HEK293T (cell line): ENCODE measurements around the gene GJC1.

Source experiments
- ELF4 ChIP-seq: fragments of 450-650 bp; IDR thresholded peaks from 2 replicates; pipeline ENCODE4 v1.6.1; 2017; ENCODE audit warnings: antibody characterized with exemption
- FOXA1 ChIP-seq: fragments of 450-650 bp; IDR thresholded peaks from 2 replicates; pipeline ENCODE4 v1.6.1; 2016; ENCODE audit warnings: mild to moderate bottlenecking
- FOXM1 ChIP-seq: fragments of 450-650 bp; IDR thresholded peaks from 2 replicates; pipeline ENCODE4 v1.6.1; 2017; ENCODE audit warnings: mild to moderate bottlenecking, borderline replicate concordance
- HDGF ChIP-seq: fragments of 450-650 bp; IDR thresholded peaks from 2 replicates; pipeline ENCODE4 v1.6.1; 2017; ENCODE audit warnings: antibody characterized with exemption, borderline replicate concordance
- L3MBTL2 ChIP-seq: fragments of 450-650 bp; conservative IDR thresholded peaks from 2 replicates; pipeline ENCODE4 v1.6.1; 2016; ENCODE audit warnings: mild to moderate bottlenecking
- SP1 ChIP-seq: fragments of 450-650 bp; IDR thresholded peaks from 2 replicates; pipeline ENCODE4 v1.6.1; 2017
- SUZ12 ChIP-seq: fragments of 450-650 bp; IDR thresholded peaks from 2 replicates; pipeline ENCODE4 v1.6.1; 2016; ENCODE audit warnings: mild to moderate bottlenecking
- TARDBP ChIP-seq: fragments of 450-650 bp; IDR thresholded peaks from 2 replicates; pipeline ENCODE4 v1.6.1; 2016
- ZNF384 ChIP-seq: fragments of 450-650 bp; IDR thresholded peaks from 2 replicates; pipeline ENCODE4 v1.6.1; 2016

- no peak for TF ChIP-seq FOXM1
- no peak for TF ChIP-seq SUZ12
- TF ChIP-seq SP1: no peak
- TF ChIP-seq ZNF384: no peak
- TF ChIP-seq HDGF: no peak
- TF ChIP-seq FOXA1: no peak
- TF ChIP-seq ELF4: no peak
- TF ChIP-seq L3MBTL2: no peak
- TF ChIP-seq TARDBP: no peak
Measured at GRCh38 chr17:44780161-44780560, 49.9 kb downstream of the GJC1 start.
